GM19035 (cell line): ENCODE measurements around the gene ZNF304.

Experiments used
- ATAC-seq: cut with Tn5 transposase; IDR thresholded peaks from one replicate; pipeline ENCODE4 v1.9.1; 2021; ENCODE audit not compliant: unreplicated experiment

The ZNF304 gene

DNA sequence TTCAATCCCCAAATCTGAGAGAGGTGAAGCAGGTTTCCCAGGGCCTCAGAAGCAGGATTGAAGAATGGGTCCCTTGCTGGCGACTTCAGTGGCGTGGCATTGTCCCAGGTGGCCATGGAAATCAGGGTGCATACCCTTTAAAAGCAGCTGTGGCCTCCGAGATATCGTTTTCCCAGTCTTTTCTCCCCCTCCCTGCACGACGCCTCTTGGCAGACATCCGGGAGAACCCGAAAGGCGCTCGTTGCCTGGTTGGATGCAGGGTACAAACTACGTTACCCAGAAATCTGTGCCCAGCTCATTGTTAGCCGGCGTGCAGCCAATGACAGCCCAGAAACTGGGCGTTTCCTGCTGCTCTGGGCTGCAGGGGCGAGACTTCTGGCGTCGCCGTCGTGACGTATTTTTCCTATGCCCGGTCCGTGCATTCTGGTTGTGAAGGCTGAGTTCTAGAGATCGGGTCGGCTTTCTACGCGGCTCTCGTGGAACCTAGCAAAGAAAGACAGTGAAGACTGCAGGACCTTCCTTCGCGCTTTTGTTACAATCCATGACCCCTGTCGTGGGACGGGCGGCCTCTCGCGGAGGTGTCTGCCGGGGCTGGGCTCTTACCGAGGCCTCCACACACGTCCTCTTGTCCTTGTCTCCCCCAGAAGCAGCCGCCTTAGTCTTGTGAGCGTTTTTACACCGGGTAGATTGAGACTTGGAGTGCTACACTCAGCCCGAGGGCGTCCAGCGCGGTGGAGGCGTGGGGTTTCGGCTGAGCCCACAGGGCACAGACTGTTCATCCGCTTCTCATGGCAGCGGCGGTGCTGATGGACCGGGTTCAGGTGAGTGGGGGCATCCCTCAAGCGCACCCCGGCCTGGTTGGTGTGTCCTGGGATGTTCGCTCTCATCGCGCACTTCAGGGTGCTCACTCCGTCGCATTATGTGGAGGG lies at the start of gene ZNF304:
Gene ZNF304, plus strand, starts transcription at position 395 of the 929 bp plus-strand sequence. Its CDS starts 394 bp downstream, at position 789.
- ATAC-seq: peak; percentile 98

GRCh38 chr19:57302020-57302465 lies 49.0 kb upstream of the ZNF304 start:
- no peak for ATAC-seq

DNA sequence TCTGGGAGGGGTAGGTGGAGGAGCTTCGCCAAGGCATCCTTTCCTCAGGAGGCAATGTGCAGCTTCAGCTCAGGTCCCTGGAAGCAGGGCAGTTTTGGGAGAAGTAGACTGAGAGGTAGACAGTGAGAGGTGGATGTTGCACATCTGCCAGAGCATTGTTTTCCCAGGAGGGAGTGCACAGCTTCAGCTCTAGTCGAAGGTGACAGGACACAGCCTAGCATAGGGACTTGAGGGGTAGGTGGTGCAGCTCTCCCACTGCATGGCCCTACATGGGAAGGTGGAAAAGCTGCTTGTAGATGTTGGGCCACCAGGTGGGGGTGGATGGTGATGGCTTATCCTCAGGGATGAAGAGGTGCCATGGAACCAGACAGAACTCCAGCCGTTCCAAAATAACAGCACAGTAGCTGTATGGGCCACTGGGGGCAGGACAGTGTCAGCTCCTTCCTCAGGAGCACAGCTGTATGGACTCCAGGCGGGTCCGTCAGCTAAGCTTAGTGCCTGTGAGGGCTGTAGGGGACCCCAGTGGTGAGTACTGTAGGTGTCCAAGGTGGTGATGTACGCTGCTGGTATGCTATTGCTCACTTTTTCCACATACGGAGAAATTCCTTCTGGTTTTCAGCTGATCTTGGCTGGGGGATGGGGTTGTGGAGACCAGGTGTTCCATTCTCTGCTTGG lies 48.2 kb upstream of the ZNF304 start:
- ATAC-seq: no peak

GRCh38 chr19:57305056-57305455 lies 46.0 kb upstream of the ZNF304 start:
- no peak for ATAC-seq

DNA sequence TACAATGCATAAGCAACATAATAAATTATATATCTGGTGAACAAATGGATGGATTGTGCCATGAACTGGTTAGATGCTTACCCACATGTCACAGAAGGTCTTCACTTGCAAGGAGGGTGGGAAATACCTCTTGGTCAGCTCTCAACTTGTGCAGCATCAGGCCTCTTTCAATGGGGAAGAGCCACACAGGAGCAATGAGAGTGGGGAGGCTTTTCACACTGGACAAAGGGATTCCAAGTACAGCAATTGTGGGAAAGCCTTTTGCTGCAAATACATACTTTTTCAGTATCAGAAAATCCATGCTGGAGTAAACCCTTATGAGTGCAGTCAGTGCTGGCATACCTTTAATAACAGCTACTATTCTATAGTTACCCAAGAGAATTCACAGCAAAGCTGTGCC lies 42.6 kb upstream of the ZNF304 start:
- ATAC-seq: no peak

GRCh38 chr19:57310792-57311191 lies 40.3 kb upstream of the ZNF304 start:
- ATAC-seq: no peak

GRCh38 chr19:57314146-57314545 lies 36.9 kb upstream of the ZNF304 start:
- no peak for ATAC-seq

- ATAC-seq: no peak
Measured at GRCh38 chr19:57317503-57317902, 33.6 kb upstream of the ZNF304 start.

- peak; percentile 18 for ATAC-seq
Measured at GRCh38 chr19:57319869-57320179, 31.2 kb upstream of the ZNF304 start.

GRCh38 chr19:57320180-57321084 lies 30.6 kb upstream of the ZNF304 start, which contains the start of gene ZNF543:
Gene ZNF543, plus strand, starts transcription at chr19:57320472. Its CDS starts 382 bp downstream, at chr19:57320854.
- peak; percentile 98 for ATAC-seq

- ATAC-seq: no peak
Measured at GRCh38 chr19:57321116-57321515, 30.0 kb upstream of the ZNF304 start.

DNA sequence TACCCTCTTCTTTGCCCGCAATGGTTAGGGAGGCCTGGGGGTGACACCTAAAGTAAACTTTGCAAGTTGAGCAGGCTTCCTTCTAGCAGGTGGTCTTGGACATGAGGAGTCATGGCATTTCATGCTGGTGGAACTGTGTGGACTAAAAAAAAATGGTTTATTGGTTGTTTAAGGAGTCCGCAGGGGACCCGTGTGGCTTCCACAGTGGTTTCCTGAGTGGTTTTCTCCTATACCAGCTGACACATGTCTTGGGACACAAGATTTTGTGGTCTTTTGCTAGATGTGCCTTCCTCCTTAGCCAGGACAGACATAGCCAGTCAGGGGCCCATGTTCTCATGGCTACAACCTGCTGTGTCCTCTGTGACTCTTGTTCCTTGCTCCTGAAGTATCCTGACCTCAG lies 29.3 kb upstream of the ZNF304 start:
- no peak for ATAC-seq

- ATAC-seq: no peak
Measured at GRCh38 chr19:57324992-57325391, 26.1 kb upstream of the ZNF304 start.

DNA sequence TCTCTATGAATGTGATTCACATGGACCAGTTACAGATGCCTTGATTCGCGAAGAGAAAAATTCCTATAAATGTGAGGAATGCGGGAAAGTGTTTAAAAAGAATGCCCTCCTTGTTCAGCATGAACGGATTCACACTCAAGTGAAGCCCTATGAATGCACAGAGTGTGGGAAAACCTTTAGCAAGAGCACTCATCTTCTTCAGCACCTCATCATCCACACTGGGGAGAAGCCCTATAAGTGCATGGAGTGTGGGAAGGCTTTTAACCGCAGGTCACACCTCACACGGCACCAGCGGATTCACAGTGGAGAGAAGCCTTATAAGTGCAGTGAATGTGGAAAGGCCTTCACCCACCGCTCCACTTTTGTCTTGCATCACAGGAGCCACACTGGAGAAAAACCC lies 23.1 kb upstream of the ZNF304 start:
- ATAC-seq: no peak

DNA sequence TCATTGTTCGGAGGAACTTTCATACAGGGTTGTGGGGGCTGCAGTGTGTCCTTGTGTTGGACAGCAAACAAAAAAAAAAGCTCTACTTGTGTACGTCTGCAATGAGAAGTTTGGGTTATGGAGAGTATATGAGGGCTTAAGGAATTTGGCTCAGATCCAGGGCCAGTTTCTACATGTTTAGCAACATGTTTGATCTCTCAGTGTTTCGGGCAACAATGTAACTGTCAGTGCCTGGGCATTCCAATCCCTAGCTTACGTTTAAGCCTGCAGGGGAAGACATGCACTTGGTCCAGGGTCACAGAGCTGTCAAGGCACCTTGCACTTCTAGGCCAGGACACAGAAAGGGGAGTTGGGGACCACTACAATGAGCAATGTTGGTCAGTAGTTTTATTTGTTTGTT lies 16.9 kb upstream of the ZNF304 start:
- no peak for ATAC-seq

DNA sequence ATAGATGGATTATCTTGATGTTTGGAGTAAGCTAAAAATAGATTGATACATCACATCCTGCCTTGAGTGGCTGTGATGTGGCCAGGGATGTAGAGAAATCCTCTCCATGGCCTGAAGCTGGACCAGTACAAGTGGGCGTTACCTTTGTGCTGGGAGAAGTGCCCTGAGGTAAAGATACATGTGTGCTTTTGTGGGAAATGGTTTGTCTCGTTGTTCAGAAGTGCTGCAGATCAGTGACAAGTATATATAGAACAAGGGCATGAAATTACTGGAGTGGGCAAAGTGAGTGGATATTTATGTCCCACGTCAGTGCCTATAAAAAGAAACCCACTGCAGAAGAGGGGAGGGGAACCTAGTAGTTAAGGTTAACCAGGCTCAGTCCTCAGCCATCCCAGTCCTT lies 12.2 kb upstream of the ZNF304 start:
- ATAC-seq: no peak

DNA sequence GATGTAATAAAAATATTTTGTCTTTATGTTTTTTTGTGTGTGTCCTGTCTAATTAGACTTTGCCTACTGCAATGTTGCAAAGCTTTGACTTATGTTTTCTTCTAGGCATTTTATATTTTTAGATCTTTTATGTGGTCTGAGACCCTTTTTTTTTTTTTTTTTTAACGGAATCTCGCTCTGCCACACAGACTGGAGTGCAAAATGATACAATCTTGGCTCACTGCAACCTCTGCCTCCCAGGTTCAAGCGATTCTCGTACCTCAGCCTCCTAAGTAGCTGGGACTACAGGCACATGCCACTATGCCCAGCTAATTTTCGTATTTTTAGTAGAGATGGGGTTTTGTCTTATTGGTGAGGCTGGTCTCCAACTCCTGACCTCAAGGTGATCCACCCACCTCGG lies 8.5 kb upstream of the ZNF304 start:
- no peak for ATAC-seq

- ATAC-seq: no peak
Measured at GRCh38 chr19:57348136-57348535, 2.9 kb upstream of the ZNF304 start.

GRCh38 chr19:57351867-57352266 lies 796 bp downstream of the ZNF304 start:
- ATAC-seq: no peak

GRCh38 chr19:57355916-57356315 lies 4.8 kb downstream of the ZNF304 start:
- ATAC-seq: no peak

- ATAC-seq: no peak
Measured at GRCh38 chr19:57357406-57357805, 6.3 kb downstream of the ZNF304 start.
